ENCODE measurements around the gene GSG1L. TPM values are rescaled to one million over a fixed set of nuclear protein-coding genes. Genes with fewer than 3 reads are reported as not detected.
A peak's percentile ranks its signal among the peaks of the same experiment; 100 is the strongest.

Gene GSG1L
- total and polyA plus RNA-seq, 2 of the 13 experiments (the other 11 are each of a cell fraction or from before 2014, with no cell fraction given): not detected

- TF ChIP-seq HMGXB4 (CRISPR knock-in tag; IDR thresholded peaks at IDR 0.05; ENCODE audit: borderline replicate concordance in 1 of 2, low read depth in 1 of 2) (no peak), ZNF737 (CRISPR knock-in tag; IDR thresholded peaks at IDR 0.05; ENCODE audit: borderline replicate concordance) (no peak), ZNF775 (CRISPR knock-in tag; IDR thresholded peaks at IDR 0.05; ENCODE audit: borderline replicate concordance) (no peak), HNRNPL (IDR thresholded peaks at IDR 0.05; ENCODE audit: low read depth, low read length) (no peak)
These were observed 28.1 kb upstream of the GSG1L start (continued) for GRCh38 chr16:28091656-28092055.

- Histone ChIP-seq H3K4me3 (replicated peaks in 1 of 3; ENCODE audit: insufficient read depth in 1 of 3, low read depth in 2 of 3, low read length in 3 of 3) (no peak overlapping the region), H3K27ac (ENCODE audit: extremely low read length, insufficient read depth, low read length) (no peak overlapping the region), H3K9ac (ENCODE audit: insufficient read depth, low read depth, low read length) (no peak overlapping the region), H3K4me1 (ENCODE audit: insufficient read depth, low read length) (peaks cover 16% of the 10 kb centered on the region), H3K27me3 (ENCODE audit: control insufficient read depth in 1 of 2, insufficient read depth in 2 of 2, low read length in 2 of 2) (no peaks in the 10 kb centered on the region), H3K79me2 (ENCODE audit: insufficient read depth, low read length) (no peaks in the 10 kb centered on the region), H3K9me3 (ENCODE audit: low read length) (no peaks in the 10 kb centered on the region), H4K20me1 (ENCODE audit: insufficient read depth, low read length) (no peaks in the 10 kb centered on the region), H2AFZ (ENCODE audit: low read length) (no peak overlapping the region), H3K36me3 (replicated peaks in 1 of 2; ENCODE audit: control insufficient read depth in 1 of 2, insufficient read depth in 2 of 2, low read length in 2 of 2) (no peaks in the 10 kb centered on the region), H3K4me2 (ENCODE audit: low read depth, low read length) (no peak overlapping the region)
- FAIRE-seq (no peak), DNase-seq (ENCODE audit: low spot score) (no peak), ATAC-seq (peak; percentile 11)
- CTCF ChIA-PET (ENCODE audit: low intra/inter-chr PET ratio, low total read pairs): no interaction called here
- BruUV-seq (replicated peaks): no TSS peak
- POLR2A ChIA-PET: no interaction called here
- intact Hi-C loops (cut with micrococcal nuclease; ENCODE audit: unreplicated experiment): no loop called here
- 67% methylated on average over 15 of the region's 19 CpGs for WGBS (ENCODE audit: low lambda C conversion rate)
- TF ChIP-seq ZBTB1 (CRISPR knock-in tag; IDR thresholded peaks at IDR 0.05; ENCODE audit: borderline replicate concordance): no peak
- no peak for TF ChIP-seq ZNF564 (CRISPR knock-in tag; IDR thresholded peaks at IDR 0.05)
- peak; percentile 74 for TF ChIP-seq ZBTB33 (CRISPR knock-in tag; IDR thresholded peaks at IDR 0.05)
- TF ChIP-seq HNF4A (CRISPR knock-in tag; IDR thresholded peaks at IDR 0.05): no peak
- TF ChIP-seq ZNF878 (CRISPR knock-in tag; IDR thresholded peaks at IDR 0.05): no peak
- TF ChIP-seq KAT8 (CRISPR knock-in tag; IDR thresholded peaks at IDR 0.05): no peak
- TF ChIP-seq CTCF (CRISPR knock-in tag; IDR thresholded peaks at IDR 0.05): peak; percentile 29; the same call in 1 of the 2 replicates
- TF ChIP-seq ZSCAN9 (CRISPR knock-in tag; IDR thresholded peaks at IDR 0.05; ENCODE audit: borderline replicate concordance): no peak
- peak; percentile 22 for TF ChIP-seq AGO2 (optimal IDR thresholded peaks at IDR 0.05; ENCODE audit: low read depth, low read length)
- no peak for TF ChIP-seq TEAD2 (CRISPR knock-in tag; IDR thresholded peaks at IDR 0.05)
- TF ChIP-seq SATB2 (CRISPR knock-in tag; IDR thresholded peaks at IDR 0.05): no peak
- in situ Hi-C loops (cut with HindIII; ENCODE audit: extremely low pct_ligation_motif_present, low pct_unique_long_range_greater_than_20kb): no loop called here
These were observed 27.3 kb upstream of the GSG1L start for GRCh38 chr16:28090646-28091377.

All from HepG2 (cell line).